Activated effector memory CD4-positive, alpha-beta T cell treated with Interleukin-2 at 50 U/mL for 16 hours (primary cell): ENCODE data around the gene DENND1A.

Experiments used
- DNase-seq: peaks from one replicate; pipeline ENCODE4 v3.0.0-alpha.2; 2020

DENND1A gene

DNA sequence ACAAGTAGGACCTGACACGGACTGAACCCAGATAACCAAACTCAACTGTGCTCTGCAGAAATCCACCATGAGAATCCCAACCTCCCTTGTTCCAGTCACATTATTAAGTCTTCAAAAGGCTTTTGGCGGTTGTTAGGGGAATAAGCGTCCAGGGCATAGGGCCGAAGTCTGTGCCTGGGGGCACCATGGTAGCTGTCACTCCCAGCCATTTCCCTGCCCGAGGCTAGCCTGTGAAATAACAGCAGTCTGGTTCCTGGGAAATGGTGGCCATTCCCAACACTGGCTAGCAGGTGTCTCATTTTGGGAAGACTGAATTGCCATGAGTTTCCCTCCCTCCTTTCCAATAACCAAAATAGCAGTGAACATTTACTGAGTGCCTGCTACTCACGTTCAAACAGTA lies 451.8 kb downstream of the DENND1A start:
- no peak for DNase-seq

DNA sequence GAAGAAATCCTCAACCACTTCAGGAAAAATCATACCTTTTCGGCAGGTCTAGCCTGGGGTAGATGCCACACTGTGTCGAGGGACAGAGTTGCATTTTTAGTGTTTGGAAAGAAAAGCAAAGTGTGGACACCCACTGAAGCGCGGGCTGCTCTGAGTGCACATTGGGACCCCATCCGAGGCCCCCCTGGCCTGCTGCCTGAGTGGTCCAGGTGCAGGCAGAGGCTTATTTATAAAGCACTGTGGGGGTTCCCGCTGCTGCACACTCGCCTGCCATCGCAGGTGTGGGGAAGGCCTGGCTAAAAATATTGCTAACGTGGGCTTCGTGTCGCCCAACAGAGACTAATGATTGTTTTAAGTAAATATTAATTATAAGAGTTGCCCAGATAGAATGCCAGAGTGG lies 454.5 kb downstream of the DENND1A start:
- no peak for DNase-seq

GRCh38 chr9:123472862-123473614 lies 456.9 kb downstream of the DENND1A start:
- no peak for DNase-seq

- no peak for DNase-seq
Observed at GRCh38 chr9:123471843-123472570, 457.9 kb downstream of the DENND1A start.

- DNase-seq, result no peak
Observed at GRCh38 chr9:123470991-123471770, 458.7 kb downstream of the DENND1A start.

DNA sequence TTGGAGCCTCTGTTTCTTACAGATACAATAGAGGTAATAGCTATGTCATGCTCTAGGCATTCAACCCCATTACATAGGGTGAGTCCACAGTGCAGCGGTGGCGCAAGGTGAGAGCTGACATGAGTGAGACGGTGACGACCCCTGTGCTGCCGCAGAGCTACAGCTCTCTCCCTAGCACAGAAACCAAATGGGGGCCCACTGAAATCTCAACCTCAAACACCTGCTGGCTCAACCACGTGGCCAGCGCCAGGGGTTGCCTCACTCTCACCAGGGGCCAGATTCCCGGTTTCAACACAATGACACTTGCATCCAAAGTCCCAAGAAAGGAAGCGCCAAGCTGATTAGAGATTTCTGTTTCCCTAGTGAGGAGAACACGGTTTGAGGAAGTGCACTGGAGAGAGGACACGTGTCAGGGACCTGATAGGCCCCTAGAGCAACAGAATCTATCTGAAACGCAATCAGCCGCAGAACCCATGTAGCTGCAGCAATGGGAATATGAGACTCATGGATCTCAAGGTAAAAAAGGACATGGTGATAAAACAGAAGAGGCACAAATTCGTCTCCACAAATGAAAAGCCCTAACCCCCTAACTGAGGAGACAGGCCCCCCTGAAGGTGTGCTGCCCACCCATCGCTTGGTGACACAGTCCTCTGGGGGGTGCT lies 459.7 kb downstream of the DENND1A start:
- DNase-seq, result no peak

- no peak for DNase-seq
Observed at GRCh38 chr9:123469282-123469681, 460.6 kb downstream of the DENND1A start.

GRCh38 chr9:123468541-123468940 lies 461.4 kb downstream of the DENND1A start:
- no peak for DNase-seq

GRCh38 chr9:123465304-123465703 lies 464.6 kb downstream of the DENND1A start:
- no peak for DNase-seq

GRCh38 chr9:123460091-123460490 lies 469.8 kb downstream of the DENND1A start:
- no peak for DNase-seq

GRCh38 chr9:123457583-123457982 lies 472.3 kb downstream of the DENND1A start:
- no peak for DNase-seq

- no peak for DNase-seq
Observed at GRCh38 chr9:123456011-123456410, 473.9 kb downstream of the DENND1A start.

GRCh38 chr9:123455187-123455586 lies 474.7 kb downstream of the DENND1A start:
- no peak for DNase-seq

GRCh38 chr9:123454361-123454760 lies 475.6 kb downstream of the DENND1A start:
- DNase-seq, result no peak

GRCh38 chr9:123453831-123454321 lies 476.1 kb downstream of the DENND1A start:
- DNase-seq, result no peak

DNA sequence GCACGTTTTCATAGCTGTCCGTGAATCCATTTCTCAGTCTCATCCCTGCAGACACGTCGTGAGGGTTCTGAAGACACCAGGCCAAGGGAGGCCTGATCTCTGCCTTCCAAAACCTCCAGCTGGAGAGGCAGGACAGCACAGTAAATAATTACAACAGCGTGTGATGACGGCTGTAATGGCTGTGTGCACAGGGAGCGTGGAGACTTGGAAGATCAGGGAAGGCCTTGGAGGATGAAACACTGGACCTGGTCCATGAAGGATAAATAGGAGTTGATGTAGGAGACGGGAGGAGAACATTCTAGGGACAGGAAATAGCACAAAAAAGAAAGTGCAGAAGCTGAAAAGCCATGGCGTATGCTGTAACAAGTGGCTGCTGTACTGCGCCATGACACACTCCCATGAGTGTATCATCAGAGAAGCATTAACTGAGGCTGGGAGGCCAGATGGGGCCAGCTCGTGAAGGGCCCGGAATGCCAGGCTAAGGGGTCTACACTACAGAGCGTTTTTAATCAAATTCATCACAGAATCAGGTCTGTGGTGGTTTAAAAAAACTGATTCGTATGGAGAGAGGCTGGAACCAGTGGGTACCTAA lies 476.8 kb downstream of the DENND1A start:
- DNase-seq, result no peak

- no peak for DNase-seq
Observed at GRCh38 chr9:123450996-123451395, 478.9 kb downstream of the DENND1A start.

DNA sequence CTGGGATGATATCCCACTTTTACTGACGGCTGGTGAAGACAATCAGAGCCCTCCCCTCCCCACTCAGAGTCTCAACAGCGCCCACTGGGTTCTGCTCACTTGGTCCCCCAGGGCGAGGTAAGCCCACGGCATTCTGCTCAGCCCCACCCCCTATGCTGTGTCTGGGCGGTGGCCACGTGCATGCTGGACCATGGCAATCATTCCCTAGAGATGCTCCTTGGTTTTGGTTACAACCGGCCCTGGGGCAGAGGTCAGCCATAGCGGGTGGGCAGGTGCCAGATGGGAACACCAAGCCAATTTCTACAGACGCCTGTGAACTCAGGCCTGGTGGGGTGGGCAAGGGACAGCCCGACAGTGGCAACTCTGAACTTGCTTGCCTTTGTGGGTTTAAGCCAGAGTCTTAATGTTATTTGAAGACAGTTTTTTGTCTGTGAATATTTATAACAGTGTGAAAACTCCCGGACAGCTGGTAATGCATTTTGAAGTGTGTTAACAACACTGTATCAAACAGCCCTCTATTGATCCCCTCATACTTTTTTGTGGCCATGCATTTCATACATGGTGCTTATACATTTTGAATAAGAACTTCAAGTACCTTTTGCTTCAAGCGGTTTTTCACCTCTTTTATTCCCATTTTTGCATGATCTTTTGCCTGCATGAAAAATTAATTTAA lies 479.7 kb downstream of the DENND1A start:
- no peak for DNase-seq

- DNase-seq, result no peak
Observed at GRCh38 chr9:123447934-123448646, 481.8 kb downstream of the DENND1A start.

GRCh38 chr9:123445981-123446610 lies 483.8 kb downstream of the DENND1A start:
- DNase-seq, result no peak

- no peak for DNase-seq
Observed at GRCh38 chr9:123445116-123445515, 484.8 kb downstream of the DENND1A start.
